NCI-H510A (cell line): ENCODE results near the gene PTPN2.

Source experiments
- DNase-seq: peaks from one replicate; lab custom pipeline; 2025; lab: John Stamatoyannopoulos, UW

Gene PTPN2

GRCh38 chr18:12745095-12745795 lies 138.8 kb downstream of the PTPN2 start:
- no peak for DNase-seq

GRCh38 chr18:12744103-12744502 lies 139.9 kb downstream of the PTPN2 start:
- DNase-seq: no peak

- no peak for DNase-seq
Observed at GRCh38 chr18:12742453-12742852, 141.6 kb downstream of the PTPN2 start.
